ENCODE measurements around the gene CETP.
"Not testable (repeated sequence)": the region's sequence is repeated elsewhere in the genome, so short reads cannot be mapped to it uniquely, and the experiment has no call there.

Gene CETP

DNA sequence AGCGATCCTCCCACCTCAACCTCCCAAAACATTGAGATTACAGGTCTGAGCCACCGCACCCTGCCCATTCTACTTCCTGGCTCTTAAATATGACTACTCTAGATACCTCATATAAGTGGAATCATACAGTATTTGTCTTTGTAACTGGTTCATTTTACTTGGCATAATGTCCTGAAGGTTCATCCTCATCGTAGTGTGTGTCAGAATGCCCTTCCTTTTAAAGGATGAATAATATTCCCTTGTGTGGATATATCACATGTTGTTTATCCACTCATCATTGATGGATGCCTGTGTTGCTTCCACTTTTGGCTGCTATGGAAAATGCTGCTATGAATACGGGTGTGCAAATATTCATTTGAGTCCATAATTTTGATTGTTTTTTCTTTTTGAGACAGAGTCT is 5.7 kb upstream of the CETP start:
- no peak for DNase-seq (ENCODE audit: low read depth in 3 of 3)

DNA sequence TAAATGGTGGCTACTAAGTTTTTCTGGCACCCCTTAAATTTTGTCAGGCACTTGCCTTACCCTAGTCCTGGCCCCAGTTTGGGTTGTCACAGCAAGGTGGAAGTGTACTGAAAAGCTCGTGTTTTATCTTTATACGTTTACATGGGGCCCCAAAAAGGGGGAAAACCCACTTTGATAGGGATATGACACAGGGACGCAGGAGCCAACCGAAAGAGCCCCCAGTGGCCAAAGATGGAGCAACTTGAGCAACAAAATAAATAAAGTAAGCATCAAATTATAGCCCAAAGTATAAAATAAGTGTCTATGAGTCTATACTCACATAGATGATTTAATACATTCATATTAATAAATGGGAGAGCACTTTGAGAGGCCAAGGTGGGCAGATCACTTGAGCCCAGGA is 5.0 kb upstream of the CETP start:
- no peak for DNase-seq (ENCODE audit: low read depth in 3 of 3)

DNA sequence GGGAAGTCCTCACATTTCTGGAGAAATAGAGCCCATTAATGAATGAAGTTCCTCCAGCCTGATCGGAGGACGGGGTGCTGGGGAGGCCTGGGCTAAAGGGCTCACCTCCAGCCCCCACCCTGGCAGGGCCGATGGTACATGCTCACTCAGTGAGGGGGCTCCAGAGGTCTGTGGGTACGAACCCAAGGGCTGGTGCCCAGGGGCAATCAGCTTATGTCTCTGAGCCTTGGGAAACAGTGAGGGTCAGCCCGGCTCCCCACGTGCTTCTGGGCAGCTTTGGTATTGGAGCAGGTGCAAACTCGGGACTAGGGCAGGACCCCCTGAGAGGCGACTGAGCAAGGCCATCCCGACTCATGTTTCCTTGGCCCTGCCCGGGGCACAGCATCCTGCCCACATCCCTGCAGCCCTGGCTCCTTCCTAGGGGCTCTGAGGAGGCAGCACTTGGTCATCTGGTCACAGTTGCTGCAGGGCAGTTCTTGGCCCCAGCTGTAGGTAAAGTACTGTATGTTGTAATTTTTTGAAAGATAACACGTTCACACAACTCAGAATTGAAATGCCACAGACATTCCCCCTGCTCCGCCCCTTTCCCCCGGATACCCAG is 969 bp upstream of the CETP start:
- DNase-seq (ENCODE audit: low read depth in 3 of 3), result no peak

DNA sequence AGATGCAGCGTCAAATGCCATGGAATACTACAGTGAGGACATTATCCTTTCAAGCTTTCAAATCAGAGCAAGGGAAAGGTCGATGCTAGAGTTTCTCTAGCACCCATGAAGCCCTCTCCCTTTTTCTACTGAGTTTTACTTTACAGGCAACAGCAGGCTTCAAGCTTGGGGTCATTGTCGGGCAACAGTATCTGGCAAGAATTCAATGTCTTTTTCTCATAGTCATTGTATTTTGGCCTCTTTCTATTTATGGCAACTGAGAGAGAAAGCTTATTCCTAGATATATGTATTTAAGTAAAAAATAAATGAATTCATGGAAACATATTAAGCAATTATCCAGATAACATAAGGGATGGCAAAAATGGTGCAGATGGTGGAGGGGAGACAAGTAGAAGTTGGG is 364 bp upstream of the CETP start:
- no peak for DNase-seq (ENCODE audit: low read depth in 3 of 3)

DNA sequence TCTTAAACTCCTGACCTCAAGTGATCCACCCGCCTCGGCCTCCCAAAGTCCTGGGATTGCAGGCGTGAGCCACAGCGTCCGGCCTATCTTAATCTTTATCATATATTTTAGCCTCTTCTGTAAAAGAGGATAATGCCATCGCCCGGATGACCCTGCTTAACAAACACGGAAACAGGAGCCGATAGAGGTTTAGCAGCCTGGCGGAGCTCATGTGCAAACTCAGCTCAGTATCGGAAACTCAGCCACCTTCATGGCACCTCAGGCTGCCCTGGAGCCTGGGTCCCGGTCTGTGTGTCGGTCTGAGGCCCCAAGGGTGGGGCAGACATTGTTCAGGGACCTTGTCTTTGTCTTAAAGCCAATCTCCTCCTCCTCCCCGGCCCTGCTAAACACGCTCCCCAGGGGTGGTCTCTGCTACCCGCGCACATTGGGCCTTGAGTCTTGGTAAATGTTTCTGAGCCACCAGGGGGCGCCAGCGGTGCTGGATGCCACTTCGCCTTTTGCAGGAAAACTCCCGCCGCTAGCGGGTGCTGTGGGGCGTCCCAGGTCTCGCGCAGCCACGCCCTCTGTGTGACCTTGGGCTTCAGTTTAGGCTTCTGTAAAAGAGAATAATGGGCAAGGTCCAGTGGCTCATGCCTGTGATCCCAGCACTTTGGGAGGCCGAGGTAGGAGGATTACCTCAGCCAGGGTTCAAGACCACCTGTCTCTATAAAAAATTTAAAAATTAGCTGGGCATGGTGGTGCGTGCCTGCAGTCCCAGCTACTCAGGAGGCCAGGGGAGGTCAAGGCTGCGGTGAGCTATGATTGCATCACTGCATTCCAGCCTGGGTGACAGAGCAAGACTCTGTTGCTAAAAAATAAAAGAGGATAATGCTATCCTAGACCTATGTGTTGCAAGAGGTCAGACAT is 2.7 kb downstream of the CETP start:
- peak; percentile 87 to 96 (median 94) for DNase-seq (ENCODE audit: low read depth in 3 of 3)

DNA sequence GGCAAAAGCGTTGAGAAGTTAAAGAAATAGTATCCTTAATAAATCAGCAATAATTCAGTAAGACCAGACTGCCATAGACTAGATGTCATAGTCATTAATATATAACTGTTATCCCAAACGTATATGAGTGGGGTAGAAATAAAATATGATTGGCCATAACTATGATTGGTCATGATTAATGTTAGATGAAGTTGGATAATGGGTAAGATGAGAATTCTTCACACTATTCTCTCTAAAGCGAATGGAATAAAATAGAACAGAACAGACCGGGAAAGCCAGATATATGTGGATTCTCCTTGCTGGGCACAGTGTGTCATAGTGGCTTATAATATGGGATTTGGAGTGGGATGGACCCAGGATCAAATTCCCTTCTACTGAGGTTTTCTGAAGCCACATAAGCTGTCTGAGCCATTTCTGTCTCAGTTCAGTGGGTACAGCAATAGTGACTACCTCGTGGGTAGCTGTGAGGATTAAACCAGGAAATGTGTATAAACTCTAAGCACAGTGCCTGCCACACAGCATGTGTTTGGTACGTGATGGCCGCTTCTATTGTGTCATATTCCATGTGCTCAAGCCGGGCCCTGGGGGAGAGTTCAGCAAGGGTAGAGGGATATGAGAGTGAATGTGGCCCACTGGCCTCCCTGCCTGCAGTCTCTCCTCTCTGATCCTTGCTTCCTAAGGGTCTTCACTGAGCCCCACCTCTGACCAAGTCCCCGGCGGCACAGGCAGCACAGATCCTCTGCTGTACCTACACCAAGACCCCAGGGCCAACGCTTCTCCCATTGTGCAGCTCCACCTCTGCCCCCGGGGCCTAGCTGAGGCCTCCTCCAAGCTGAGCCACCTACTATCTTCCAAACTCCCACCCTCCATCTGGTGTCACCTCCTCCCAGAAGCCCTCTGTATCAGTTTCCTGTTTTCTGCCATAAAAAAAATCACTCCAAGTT is 3.7 kb downstream of the CETP start:
- DNase-seq (ENCODE audit: low read depth in 3 of 3), result no peak

DNA sequence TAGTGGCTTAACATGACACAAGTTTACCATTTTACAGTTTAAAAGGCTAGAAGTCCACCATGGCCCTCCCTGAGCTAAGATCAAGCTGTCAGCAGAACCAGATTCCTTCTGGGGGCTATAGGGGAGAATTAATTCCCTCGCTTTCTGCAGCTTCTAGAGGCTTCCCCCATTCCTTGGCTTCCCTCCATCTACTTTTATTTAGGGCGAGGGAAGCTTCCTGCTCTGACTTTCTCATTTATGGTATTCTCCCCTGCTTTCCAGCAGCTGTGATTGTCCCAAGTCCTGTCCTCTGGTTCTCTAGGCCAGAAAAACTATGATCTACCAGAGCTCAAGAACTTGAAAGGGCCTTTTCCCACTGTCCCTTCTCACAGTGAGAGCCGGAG is 4.3 kb downstream of the CETP start:
- DNase-seq (ENCODE audit: low read depth in 3 of 3), result no peak

DNA sequence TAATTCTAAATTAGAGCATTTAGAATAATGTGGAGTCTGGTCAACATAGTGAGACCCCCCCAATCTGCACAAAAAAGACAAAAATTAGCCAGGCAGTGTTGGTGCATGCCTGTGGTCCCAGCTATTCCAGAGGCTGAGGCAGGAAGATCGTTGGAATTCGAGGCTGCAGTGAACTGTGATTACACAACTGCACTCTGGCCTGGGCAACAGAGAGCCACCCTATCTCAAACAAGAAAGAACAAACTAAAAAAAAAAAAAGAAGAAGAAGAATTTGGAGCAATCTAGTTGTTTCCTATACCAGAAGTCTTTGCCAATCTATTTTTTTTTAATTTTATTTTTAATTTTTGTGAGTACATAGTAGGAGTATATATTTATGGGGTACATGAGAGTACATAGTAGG is 6.0 kb downstream of the CETP start:
- DNase-seq (ENCODE audit: low read depth in 3 of 3), result no peak

DNA sequence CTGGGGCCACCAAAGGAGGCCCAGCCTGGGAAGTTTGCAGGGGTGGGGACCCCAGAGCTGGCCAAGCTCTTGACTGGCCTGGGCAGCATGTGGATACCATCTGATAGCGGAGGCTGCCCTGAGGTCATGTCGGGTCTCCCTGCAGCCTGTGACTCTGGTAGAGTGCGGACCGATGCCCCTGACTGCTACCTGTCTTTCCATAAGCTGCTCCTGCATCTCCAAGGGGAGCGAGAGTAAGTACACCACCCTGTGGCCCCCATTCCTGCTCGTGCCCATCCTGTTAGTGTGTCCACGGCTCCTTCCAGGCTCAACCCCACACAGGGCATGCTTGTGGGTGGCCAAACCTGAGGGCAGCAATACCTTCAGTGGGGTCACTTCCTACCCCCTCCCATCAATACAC is 8.0 kb downstream of the CETP start:
- DNase-seq (ENCODE audit: low read depth in 3 of 3), result no peak

DNA sequence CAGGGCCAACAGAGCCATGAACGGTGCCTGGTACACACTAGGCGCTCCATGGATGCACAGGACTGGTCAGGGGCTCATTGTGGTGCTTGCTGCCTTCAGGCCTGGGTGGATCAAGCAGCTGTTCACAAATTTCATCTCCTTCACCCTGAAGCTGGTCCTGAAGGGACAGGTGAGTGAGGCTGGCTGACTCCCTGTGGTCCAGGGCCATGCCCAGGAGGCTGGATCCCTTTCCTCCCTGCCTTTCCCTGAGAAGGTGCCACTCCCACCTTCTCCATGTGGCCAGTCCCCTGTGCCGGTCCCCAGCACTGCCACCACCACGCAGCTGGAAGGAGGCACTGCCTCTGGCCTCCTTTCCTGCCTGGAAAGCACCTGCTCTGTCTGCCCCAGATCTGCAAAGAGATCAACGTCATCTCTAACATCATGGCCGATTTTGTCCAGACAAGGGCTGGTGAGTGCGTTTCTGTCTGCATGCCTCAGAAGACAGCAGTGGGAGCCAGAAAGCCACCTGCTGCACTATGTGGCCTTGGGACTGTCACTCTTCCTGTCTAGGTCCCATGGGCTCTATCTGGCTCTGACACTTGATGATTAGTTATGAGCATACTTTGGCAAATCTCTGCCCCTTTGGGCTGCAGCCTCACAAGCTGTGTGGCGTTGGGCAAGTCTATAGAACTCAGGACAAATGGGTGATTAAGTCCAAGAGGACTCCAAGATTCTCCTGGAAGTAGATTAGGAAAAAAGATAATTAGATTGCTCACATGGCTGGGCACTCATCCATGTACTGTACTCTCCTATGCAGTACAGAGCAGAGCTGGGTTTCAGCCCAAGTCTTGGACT is 9.4 kb downstream of the CETP start:
- DNase-seq (ENCODE audit: low read depth in 3 of 3), result no peak

DNA sequence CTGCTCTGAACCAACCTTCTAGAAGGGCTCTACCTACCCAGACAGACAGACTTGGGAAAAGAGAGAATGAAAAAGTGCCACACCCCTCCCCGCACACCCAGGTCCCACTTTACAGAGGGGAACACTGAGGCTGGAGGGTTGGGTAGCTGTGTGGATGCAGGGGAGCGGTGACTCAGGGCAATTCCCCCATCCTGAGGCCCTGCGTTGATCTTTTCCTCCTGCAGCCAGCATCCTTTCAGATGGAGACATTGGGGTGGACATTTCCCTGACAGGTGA is 10.0 kb downstream of the CETP start:
- no peak for DNase-seq (ENCODE audit: low read depth in 3 of 3)

DNA sequence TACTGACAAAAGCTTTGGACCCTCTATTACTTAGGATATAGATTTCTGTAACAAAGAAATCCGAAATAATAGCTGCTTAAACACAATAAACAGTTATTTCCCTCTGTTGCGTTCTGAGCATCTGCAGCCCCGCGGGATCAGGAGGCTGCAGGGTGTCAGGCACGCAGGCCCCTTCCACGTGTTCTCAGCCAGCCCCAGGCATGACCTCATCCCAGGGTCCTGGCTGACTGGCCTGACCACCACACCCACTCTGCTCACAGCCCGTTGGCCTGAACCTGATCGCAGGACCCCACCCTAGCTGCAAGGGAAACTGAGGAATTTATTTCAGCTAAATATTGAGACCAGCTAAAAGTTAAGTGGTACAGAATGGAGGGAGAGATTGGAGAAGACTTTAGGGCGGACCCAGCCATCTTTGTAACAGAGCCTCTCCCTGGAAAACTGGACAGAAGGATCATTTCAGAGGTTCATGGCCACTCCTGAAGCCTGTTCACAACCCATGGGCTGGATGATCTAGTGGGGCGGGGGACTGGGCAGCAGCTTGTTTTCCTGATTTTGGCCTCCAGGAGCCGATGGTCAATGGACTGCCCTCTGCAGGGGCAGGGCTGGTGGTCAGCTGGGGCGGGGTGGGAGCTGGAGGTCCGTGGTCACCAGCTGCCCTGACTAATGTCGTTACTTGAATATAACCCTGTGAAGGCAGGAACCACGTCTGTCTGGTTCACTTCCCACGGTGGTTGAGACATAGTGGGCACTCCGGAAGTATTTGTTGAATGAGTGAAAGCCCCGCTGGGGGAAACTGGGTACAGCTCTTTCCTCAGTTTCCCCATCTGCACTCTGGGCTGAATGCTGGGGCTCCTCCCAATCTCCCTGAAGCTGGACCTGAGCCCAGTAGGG is 10.9 kb downstream of the CETP start:
- DNase-seq (ENCODE audit: low read depth in 3 of 3), result no peak

DNA sequence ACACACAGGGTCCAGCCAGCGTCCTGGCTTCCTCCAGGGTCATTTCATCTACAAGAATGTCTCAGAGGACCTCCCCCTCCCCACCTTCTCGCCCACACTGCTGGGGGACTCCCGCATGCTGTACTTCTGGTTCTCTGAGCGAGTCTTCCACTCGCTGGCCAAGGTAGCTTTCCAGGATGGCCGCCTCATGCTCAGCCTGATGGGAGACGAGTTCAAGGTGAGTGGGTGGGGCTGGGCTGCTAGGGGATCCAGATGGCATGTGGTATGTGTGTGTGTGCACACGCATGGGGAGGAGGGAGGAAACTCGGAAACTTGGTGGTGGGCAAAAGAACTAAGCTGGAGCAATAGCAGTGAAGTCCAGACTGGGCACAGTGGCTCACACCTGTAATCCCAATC is 11.5 kb downstream of the CETP start:
- no peak for DNase-seq (ENCODE audit: low read depth in 3 of 3)

DNA sequence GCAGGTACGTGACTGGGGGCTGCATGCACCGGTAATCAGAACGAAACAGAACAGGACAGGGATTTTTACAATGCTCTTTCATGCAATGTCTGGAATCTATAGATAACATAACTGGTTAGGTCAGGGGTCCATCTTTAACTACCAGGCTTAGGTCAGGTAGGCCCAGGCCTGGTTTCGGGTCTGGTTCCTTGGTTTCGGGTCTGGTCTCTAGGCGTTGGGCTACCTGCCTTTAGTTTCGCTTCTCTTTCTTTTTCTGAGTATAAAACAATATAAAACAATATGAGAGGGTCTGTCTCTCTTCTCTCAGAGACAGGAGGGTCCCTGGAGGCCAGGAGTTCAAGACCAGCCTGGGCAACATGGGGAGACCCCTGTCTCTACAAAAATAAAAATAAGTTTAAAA is 12.1 kb downstream of the CETP start:
- DNase-seq (ENCODE audit: low read depth in 3 of 3), result not testable (repeated sequence)

DNA sequence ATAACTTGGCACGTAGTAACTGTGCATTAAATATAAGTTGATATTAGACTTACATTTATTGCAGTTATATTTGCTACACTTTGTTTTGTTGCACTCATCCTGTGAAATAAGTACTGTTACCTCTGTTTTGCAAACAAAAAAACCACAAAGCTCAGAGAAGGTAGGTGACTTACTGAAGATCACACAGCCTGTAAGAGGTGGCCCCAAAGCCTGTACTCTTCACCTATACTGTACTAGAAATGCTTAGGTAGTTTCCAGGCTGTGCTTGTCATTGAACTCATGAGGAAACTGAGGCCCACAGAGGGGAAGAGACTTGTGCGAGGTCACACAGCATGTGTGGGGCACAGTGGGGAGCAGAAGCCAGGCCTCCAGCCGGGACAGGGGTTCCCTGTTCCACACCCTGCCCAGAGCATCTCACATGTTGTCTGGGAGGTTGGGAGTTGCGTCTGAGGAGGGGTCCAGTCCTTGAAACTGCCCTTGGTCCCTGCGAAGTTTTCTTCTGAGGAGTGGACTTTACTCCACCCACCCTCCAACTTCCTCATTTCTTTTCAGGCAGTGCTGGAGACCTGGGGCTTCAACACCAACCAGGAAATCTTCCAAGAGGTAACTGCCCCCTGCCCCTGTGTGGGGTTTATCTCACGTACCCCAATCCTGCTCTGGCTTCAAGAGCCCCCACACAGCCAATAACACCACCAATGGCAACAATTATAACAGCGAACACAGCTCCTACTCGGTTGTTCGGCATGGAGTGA is 13.0 kb downstream of the CETP start:
- no peak for DNase-seq (ENCODE audit: low read depth in 3 of 3)

DNA sequence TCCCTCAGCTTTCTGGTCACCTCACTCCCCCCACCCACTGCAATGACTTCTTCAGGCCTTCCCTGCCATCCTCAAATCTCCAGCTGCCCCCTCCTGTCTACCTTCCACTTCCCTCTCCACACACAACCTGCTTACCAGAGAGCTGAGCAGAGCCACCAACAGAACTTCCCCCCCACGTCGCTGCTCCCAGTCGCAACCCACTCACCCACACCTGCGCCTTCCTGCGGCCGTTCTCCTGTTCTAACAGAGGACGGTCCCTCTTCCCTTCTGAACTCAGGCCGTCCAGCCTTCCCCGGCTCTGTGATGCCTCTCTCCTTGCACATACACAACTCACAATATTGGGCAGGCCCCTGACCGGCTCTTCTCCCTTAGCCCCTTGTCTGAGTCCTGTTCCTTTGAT is 14.0 kb downstream of the CETP start:
- DNase-seq (ENCODE audit: low read depth in 3 of 3), result no peak

DNA sequence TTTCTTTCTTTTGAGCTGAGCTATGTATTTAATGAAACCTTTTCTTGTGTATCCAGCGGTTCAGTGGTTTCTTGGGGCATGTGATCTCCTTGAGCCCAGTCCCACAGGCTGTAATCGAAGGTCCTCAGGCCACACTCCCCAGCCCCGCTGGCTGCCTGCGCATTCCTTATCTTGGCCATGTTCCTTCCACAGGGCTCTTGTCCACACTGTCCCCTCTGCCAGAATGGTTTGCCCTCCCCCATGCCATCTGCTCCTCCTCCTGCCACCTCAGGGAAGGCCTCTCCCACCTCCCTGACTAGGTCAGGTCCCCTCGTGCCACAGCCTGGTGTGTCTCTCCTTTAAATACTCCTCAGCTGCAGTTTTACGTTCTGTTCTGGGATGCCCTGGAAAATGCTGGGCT is 15.5 kb downstream of the CETP start:
- DNase-seq (ENCODE audit: low read depth in 3 of 3), result no peak

DNA sequence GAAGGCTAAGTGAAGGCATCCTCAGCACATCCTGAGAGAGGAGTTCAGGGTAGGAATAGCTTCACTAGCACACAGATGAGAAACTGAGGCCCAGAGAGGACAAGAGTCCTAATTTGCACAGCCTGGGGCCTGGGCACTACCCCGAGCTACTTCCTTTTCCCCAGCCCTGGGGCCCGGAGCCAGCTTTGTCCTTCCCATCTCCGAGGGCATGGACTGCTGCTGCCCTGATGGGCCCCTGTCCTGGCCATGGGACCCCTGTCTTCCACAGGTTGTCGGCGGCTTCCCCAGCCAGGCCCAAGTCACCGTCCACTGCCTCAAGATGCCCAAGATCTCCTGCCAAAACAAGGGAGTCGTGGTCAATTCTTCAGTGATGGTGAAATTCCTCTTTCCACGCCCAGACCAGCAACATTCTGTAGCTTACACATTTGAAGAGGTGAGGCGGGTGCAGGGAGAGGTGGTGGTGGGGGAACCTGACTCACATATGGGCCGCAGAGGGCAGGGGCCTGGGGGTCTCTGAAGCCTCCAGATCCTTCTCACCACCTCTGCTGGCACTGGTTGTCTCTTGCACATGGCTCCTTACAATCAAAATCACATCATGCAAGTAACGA is 16.2 kb downstream of the CETP start:
- DNase-seq (ENCODE audit: low read depth in 3 of 3), result no peak

DNA sequence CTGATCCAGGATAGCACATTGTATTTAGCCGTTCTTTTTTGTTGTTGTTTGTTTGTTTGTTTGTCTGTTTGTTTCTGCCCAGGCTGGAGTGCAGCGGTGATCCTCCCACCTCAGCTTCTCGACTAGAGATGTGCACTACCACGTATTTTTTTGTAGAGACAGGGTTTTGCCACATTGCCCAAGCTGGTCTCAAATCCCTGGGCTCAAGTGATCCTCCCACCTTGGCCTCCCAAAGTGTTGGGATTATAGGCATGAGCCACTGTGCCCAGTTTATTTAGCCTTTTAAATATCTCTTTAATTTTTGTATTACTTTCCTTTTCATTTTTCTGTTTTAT is 18.4 kb downstream of the CETP start:
- no peak for DNase-seq (ENCODE audit: low read depth in 3 of 3)

All from stimulated activated CD4-positive, alpha-beta T cell treated with anti-CD3 and anti-CD28 coated beads, TNF-alpha, amount 100 ng/mL, for 4 hours (primary cell).